HEK293T (cell line): Measurements from ENCODE around the gene PHF13.

Source experiments
- ARNT ChIP-seq: fragments of 450-650 bp; IDR thresholded peaks from 2 replicates; pipeline ENCODE4 v1.6.1; 2017; ENCODE audit warnings: mild to moderate bottlenecking
- FOXA1 ChIP-seq: fragments of 450-650 bp; IDR thresholded peaks from 2 replicates; pipeline ENCODE4 v1.6.1; 2016; ENCODE audit warnings: mild to moderate bottlenecking
- FOXM1 ChIP-seq: fragments of 450-650 bp; IDR thresholded peaks from 2 replicates; pipeline ENCODE4 v1.6.1; 2017; ENCODE audit warnings: mild to moderate bottlenecking, borderline replicate concordance
- L3MBTL2 ChIP-seq: fragments of 450-650 bp; conservative IDR thresholded peaks from 2 replicates; pipeline ENCODE4 v1.6.1; 2016; ENCODE audit warnings: mild to moderate bottlenecking
- SP1 ChIP-seq: fragments of 450-650 bp; IDR thresholded peaks from 2 replicates; pipeline ENCODE4 v1.6.1; 2017

DNA sequence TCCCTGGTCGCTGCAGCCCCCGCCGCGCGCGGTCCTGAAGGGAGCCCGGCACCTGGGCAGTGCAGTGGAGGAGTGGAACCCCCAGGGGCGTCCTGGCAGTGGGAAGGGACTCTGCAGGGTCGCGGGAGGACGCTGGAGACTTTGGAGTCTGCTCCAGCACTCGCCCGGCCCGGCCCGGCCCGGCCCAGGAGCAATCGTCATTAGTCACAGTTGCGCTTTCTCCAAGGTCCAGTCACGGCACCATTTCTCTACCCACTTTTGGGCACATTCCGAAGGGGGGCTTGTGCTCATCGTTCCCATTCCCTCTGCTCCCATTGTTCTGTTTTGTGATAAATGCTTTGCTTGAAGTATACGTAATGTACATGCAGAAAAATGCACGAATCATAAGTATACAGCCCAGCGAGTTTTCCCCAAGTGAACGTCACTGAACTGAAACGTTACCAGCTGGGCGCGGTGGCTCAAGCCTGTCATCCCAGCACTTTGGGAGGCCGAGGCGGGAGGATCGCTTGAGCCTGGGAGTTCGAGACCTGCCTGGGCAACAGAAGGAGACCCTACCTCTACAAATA is 12.1 kb downstream of the PHF13 start:
- no peak for TF ChIP-seq L3MBTL2
- TF ChIP-seq FOXM1 = no peak
- TF ChIP-seq FOXA1 = no peak
- TF ChIP-seq SP1 = no peak
- TF ChIP-seq ARNT = no peak
